ENCODE results near the gene HSD17B2. TPM values are rescaled to one million over a fixed set of nuclear protein-coding genes. Genes with fewer than 3 reads are reported as not detected.

Gene HSD17B2
- total RNA-seq, 2 donors from 2014 or later: 44.6 to 69.2 TPM

- no peak overlapping the region for H3K4me3 ChIP-seq
- intact Hi-C loops (cut with DNase I): no loop called here
- H3K27ac ChIP-seq: no peak overlapping the region
- no peak overlapping the region for H3K9ac ChIP-seq (ENCODE audit: low read depth in 2 of 2, low read length in 2 of 2)
- no peaks in the 10 kb centered on the region for H3K4me1 ChIP-seq
- no peaks in the 10 kb centered on the region for H3K9me3 ChIP-seq
- no peak for TF ChIP-seq CTCF (IDR thresholded peaks at IDR 0.05)
- DNase-seq: no peak
- H3K27me3 ChIP-seq: no peaks in the 10 kb centered on the region
- no peaks in the 10 kb centered on the region for H3K36me3 ChIP-seq
These were observed 44.8 kb downstream of the HSD17B2 start for GRCh38 chr16:82079892-82080291.

DNA sequence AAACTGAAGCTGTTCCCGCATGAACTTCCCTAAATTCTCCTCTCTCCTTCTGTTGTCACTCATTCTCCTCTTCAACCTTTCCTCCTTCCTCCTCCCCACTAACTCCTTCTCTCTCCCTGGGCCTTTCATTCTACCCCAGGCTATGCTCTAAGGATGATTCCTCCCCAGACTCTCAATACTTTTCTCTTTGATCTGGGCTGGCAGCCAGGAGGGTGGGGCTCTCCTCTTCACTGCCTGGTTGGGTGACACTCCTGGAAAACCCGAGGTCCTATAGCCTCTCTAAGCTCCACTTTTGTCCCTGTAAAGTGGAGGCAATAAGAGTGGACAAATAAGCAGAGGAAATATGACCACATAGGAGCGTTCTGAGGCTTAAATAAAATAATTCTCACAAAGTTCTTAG lies 46.2 kb downstream of the HSD17B2 start:
- Histone ChIP-seq H3K9ac (ENCODE audit: low read depth in 2 of 2, low read length in 2 of 2) (no peak overlapping the region), H3K27me3 (no peaks in the 10 kb centered on the region), H3K27ac (no peak overlapping the region), H3K4me1 (no peaks in the 10 kb centered on the region), H3K9me3 (no peaks in the 10 kb centered on the region), H3K36me3 (no peaks in the 10 kb centered on the region), H3K4me3 (no peak overlapping the region)
- no peak for TF ChIP-seq CTCF (IDR thresholded peaks at IDR 0.05)
- intact Hi-C loops (cut with DNase I): no loop called here
- DNase-seq: no peak

DNA sequence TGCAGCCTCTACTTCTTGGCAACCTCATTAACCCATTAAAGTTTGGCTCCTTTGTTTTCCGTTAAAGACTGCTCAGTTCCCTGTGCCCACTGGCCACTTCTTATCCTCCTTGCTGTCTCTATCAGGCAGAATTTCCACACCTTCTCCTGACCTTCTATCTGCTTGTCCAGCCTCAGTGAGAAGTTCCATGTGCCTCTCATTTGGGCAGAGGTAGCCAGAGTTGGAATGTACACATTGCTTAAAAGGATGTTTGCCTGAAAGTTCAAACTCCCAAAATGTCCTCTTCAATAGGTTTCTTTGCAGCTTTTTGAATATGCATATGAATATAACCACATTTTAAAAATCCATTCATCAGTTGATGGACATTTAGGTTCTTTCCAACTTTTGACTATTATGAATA lies 47.0 kb downstream of the HSD17B2 start:
- no peaks in the 10 kb centered on the region for H3K36me3 ChIP-seq
- no peaks in the 10 kb centered on the region for H3K4me1 ChIP-seq
- H3K9ac ChIP-seq (ENCODE audit: low read depth in 2 of 2, low read length in 2 of 2): no peak overlapping the region
- DNase-seq: no peak
- intact Hi-C loops (cut with DNase I): no loop called here
- no peak overlapping the region for H3K27ac ChIP-seq
- no peak for TF ChIP-seq CTCF (IDR thresholded peaks at IDR 0.05)
- H3K27me3 ChIP-seq: no peaks in the 10 kb centered on the region
- H3K4me3 ChIP-seq: no peak overlapping the region
- H3K9me3 ChIP-seq: no peaks in the 10 kb centered on the region

DNA sequence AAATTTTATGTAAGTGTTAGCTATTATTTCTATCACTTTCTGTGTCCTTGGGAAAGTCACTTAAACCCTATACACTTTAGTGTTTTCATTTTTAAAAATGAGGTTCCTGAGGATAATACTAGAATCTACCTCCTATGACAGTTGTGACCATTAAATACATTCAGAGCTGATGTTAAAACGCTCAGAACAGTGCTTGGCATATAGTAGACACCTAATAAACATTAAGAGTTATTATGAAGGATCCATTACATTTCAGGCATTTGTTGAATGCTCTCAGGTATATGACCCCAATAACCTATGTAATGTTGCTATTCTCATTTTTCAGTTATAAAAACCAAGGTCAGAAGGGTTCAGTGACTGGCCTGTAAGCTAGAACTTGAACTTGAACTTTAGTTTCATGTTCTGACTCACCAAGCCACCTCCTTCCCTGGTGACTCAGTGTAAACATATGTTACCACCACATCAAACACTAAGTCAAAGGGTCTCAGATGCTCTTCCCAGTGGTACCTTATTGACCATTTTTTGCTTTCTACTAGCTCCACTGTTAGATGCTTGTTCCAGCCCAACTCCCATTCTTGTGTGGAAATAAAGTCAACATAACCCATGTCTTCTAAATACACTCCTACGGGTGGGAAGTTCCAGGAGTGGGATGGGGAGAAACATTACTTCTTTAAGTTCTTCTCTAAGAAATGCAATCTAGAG lies 47.6 kb downstream of the HSD17B2 start:
- H3K4me3 ChIP-seq: no peak overlapping the region
- no peaks in the 10 kb centered on the region for H3K27me3 ChIP-seq
- intact Hi-C loops (cut with DNase I): no loop called here
- TF ChIP-seq CTCF (IDR thresholded peaks at IDR 0.05): no peak
- no peaks in the 10 kb centered on the region for H3K36me3 ChIP-seq
- no peaks in the 10 kb centered on the region for H3K9me3 ChIP-seq
- H3K27ac ChIP-seq: peak overlapping the region; percentile 20
- peak overlapping the region in 1 of 2 donors; percentile 14 for H3K9ac ChIP-seq (ENCODE audit: low read depth in 2 of 2, low read length in 2 of 2)
- H3K4me1 ChIP-seq: no peaks in the 10 kb centered on the region
- DNase-seq: no peak

DNA sequence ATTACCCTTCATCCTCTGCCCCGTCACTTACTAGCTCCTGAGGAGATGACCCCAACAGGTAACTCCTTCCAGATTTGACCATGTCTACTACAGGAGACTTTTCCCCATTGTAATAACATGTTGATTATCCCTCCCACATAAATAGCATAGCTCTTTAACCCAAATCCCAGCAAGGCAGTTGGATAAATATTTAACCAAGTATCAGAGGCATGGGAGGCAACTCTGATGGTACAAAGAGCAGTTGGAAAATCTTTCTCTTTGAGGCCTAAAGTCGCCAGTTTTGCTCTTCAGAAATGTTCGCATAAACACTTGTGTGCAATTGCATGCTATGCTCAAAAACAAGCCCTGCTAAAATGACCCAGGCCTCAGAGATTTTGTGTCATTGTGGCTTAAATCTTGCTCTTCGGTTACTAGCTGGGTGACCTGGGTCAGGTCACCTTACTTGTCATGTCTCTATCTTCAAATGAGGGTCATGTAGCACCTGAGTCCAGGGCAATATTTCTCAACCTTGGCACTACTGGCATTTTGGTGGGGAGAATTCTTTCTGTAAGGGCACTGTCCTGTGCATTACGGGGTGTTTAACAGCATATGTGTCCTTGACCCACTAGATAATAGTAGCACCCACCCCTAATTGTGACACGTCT lies 48.8 kb downstream of the HSD17B2 start:
- H3K4me3 ChIP-seq: no peak overlapping the region
- H3K9me3 ChIP-seq: no peaks in the 10 kb centered on the region
- H3K36me3 ChIP-seq: no peaks in the 10 kb centered on the region
- intact Hi-C loops (cut with DNase I): no loop called here
- no peaks in the 10 kb centered on the region for H3K27me3 ChIP-seq
- H3K4me1 ChIP-seq: no peaks in the 10 kb centered on the region
- peak overlapping the region in 1 of 2 donors; percentile 14 for H3K9ac ChIP-seq (ENCODE audit: low read depth in 2 of 2, low read length in 2 of 2)
- H3K27ac ChIP-seq: peak overlapping the region; percentile 20
- no peak for DNase-seq
- TF ChIP-seq CTCF (IDR thresholded peaks at IDR 0.05): no peak
